IMR-90 (cell line): Measurements from ENCODE around the gene ZNF528.

Source experiments
- CHD1 ChIP-seq: IDR thresholded peaks from 2 replicates; pipeline ENCODE4 v1.6.1; 2012; ENCODE audit warnings: low read depth, low read length, improper control_type of control experiment
- CTCF ChIP-seq: conservative IDR thresholded peaks from 2 replicates; pipeline ENCODE4 v1.5.1; 2012; ENCODE audit warnings: mild to moderate bottlenecking, low read depth, low read length, improper control_type of control experiment
- POLR2A ChIP-seq: IDR thresholded peaks from 2 replicates; pipeline ENCODE4 v1.6.1; 2012; ENCODE audit warnings: mild to moderate bottlenecking, low read depth, low read length
- RCOR1 ChIP-seq: IDR thresholded peaks from 2 replicates; pipeline ENCODE4 v1.6.1; 2012; ENCODE audit warnings: mild to moderate bottlenecking, low read length, improper control_type of control experiment; ENCODE audit not compliant: insufficient replicate concordance
- SMC3 ChIP-seq: fragments of 150-350 bp; IDR thresholded peaks from 2 replicates; pipeline ENCODE4 v1.6.1; 2016; ENCODE audit warnings: low read depth, mild to moderate bottlenecking, antibody characterized with exemption, low read length, moderate library complexity
- USF2 ChIP-seq: fragments of 150-350 bp; IDR thresholded peaks from 2 replicates; pipeline ENCODE4 v1.6.1; 2017; ENCODE audit warnings: mild to moderate bottlenecking, antibody characterized with exemption, low read length, low read depth

DNA sequence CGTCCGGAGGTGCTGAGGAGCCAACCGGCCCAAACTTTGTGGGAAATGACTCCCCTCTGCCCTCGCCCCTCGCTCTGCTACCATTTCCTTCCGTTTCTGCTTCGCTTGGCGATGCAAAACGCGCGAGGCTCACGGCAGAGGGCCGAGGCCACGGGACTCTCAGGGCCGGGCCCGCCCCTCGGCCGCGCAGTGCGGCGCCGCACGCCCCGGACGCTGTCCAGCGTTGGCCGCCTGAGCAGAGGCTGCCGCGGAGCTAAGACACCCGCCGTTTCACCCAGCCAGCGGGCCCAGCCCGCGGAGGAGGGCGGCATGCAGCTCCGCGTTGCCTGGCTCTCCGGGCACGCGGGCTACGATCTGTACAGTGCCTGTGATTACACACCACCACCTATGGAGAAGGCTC lies 53.6 kb downstream of the ZNF528 start:
- no peak for TF ChIP-seq CHD1
- TF ChIP-seq POLR2A, result no peak
- no peak for TF ChIP-seq CTCF
- no peak for TF ChIP-seq USF2
- no peak for TF ChIP-seq SMC3
- no peak for TF ChIP-seq RCOR1
